Loucy (cell line): Measurements from ENCODE around the gene GABBR2.

Experiments used
- EZH2phosphoT487 ChIP-seq: fragments of 200-600 bp; IDR thresholded peaks from 2 replicates; pipeline ENCODE4 v1.6.1; 2018; ENCODE audit warnings: antibody characterized with exemption, mild to moderate bottlenecking, moderate library complexity, borderline replicate concordance
- TF ChIP-seq, protein P1 (sequence below): fragments of 200-600 bp; sonication (generic); conservative IDR thresholded peaks from 2 replicates; pipeline ENCODE4 v1.5.1; 2014; ENCODE audit warnings: mild to moderate bottlenecking, antibody characterized with exemption, low read length

DNA sequence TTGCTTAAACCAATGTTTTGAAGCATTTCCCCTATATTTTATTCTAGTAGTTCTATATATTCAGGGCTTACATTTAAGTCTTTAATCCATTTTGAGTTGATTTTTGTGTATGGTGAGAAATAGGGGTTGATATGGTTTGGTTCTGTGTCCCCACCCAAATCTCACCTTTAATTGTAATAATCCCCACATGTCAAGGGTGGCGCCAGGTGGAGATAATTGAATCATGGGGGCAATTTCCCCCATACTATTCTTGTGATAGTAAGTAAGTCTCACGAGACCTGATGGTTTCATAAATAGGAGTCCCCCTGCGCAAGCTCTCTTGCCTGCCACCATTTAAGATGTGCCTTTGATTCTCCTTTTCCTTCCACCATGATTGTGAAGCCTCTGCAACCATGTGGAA is 361.1 kb downstream of the GABBR2 start:
- TF ChIP-seq, protein P1, sequence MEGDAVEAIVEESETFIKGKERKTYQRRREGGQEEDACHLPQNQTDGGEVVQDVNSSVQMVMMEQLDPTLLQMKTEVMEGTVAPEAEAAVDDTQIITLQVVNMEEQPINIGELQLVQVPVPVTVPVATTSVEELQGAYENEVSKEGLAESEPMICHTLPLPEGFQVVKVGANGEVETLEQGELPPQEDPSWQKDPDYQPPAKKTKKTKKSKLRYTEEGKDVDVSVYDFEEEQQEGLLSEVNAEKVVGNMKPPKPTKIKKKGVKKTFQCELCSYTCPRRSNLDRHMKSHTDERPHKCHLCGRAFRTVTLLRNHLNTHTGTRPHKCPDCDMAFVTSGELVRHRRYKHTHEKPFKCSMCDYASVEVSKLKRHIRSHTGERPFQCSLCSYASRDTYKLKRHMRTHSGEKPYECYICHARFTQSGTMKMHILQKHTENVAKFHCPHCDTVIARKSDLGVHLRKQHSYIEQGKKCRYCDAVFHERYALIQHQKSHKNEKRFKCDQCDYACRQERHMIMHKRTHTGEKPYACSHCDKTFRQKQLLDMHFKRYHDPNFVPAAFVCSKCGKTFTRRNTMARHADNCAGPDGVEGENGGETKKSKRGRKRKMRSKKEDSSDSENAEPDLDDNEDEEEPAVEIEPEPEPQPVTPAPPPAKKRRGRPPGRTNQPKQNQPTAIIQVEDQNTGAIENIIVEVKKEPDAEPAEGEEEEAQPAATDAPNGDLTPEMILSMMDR: no peak
- TF ChIP-seq EZH2phosphoT487: no peak
